Left kidney (tissue), 2 donors: Measurements from ENCODE around the gene CAPN7. TPM values are rescaled to one million over a fixed set of nuclear protein-coding genes. Genes with fewer than 3 reads are reported as not detected.

Experiments
- DNase-seq: peaks from one replicate; pipeline ENCODE4 v3.0.0-alpha.2; 2013
- polyA plus RNA-seq: library from polyadenylated mRNA; unstranded; fragments of 120-200 nt; gene quantifications from one replicate; pipeline ENCODE4 v1.2.1, GENCODE V29; 2013; ENCODE audit not compliant: insufficient read length

CAPN7 gene
- polyA plus RNA-seq, 1 donor: 59.9 TPM

DNA sequence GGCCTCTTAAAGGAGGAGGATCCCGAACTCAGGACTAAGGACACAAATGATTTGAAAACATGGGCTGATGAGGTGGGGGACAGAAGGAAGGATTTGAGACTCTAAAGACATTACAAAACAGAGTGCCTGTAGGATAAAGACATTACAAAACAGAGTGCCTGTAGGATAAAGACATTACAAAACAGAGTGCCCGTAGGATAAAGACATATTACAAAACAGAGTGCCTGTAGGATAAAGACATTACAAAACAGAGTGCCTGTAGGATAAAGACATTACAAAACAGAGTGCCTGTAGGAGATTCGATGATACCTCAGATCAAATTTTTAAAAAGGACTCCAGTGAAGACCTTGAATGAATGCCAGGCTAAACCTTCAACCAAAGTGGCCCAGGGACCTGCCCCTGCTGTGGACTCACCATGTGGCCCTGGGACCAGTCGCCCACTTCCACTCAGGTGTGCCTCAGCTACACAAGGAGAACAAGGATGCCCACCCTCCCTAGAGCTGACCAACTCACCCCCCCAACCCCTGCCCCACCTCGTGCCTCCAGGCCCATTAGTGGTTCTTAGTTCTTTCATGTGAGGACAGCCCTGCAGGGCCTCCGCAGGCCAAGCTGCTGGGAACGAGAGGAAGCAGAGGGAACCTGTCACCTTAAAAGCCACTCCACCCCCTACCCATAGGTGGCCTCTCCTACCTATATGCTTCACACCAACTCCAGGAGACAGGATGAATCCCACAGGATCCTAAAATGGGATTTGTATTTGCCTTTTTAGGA, 66.6 kb downstream of the CAPN7 start:
- DNase-seq: no peak

GRCh38 chr3:15273227-15273626, 67.2 kb downstream of the CAPN7 start:
- no peak for DNase-seq

DNA sequence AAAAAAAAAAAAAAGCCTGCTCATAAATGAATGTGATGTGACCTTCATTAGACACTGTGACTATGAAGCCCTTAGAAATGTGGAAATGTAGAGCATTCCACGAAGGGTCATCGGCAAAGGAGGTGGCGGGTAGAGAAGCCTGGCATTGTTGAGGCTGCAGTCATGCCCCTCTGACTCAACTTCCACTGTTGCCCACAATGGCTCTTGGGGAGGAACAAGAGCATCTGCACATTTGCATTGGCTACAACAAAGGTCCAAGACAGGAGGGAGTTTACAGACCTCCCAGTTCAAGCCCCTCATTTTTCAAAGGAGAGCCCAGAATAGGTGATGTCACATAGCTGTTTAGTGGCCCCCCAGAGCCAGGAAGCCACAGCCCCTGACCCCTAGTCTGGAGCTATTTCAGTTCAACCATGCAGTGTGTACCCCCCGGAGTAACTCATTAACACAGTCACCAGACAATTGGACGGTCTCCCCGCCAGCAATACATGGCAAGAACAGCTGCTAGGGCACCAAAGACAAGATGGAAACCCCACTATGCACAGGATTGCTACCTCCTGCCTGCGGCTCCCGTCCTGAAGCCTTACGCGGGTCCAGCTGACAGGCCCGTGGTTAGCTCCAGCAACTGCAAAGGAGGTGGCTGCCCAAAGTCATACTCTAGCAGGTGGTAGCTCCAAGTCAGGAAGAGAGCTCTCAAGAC, 70.1 kb downstream of the CAPN7 start:
- no peak for DNase-seq

DNA sequence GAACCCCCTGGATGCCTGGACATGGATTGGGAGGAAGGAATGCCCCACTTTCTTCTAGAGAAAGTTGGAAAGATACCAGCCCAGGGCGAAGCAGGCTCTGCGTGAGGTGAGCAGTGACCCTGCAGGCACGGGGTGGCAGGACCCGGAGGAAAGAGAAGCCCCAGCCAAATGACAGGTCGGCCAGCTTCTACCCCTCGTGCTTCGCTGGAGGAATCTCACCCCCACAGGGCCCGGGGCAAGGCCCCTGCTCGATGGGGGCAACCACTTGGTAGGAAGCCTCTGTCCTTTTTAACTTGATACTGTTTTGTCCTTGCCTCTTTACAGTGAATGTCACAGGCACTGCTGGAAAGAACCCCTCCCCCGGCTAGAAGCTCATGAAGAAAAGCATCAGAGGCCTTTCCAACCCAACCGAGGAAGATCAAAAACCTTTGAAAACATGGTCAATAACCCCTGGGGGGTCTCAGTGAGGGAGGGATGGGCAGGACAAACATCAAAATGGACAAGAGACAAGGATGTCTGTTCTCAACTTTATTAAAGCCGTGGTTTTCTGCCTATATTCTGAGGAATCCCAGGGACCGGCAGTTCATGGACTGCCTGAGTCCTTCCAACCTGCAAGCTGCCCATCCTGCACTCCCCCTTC, 71.9 kb downstream of the CAPN7 start:
- no peak for DNase-seq

- no peak for DNase-seq
Measured at GRCh38 chr3:15279205-15279604, 73.2 kb downstream of the CAPN7 start.

DNA sequence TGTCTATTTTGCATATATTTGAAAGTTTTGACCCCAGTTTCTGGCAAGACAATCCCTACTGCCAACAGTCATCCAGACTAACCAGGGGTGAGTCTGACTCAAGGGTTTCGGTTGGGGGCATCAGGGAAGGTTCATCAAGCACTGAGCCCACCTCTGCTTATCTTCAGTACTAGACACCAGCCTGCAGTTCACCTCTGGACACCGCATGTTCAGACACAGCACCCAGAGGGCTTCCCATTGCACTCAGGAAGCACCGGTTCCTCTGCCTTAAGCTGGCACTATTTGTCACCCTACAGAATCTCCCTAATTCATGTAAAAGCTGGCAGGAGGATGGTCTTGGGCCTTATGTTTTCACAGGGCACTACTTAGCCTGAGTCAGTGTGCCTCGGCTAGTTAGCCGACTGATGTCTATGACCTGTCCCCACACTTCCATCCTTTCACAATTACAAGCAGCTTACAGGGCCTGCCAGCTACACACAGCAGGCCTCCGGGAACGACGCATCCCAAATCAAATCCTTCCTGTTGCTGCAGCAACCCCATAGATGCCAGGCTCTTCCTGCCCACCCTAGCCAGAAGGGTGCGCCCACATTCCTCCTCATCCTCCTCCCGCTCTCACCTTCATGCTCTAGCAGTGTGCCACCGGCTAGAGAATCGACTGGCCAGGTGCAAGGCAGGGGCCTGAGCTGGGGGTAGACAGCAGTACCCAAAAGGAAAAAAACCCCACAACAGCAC, 73.8 kb downstream of the CAPN7 start:
- no peak for DNase-seq

DNA sequence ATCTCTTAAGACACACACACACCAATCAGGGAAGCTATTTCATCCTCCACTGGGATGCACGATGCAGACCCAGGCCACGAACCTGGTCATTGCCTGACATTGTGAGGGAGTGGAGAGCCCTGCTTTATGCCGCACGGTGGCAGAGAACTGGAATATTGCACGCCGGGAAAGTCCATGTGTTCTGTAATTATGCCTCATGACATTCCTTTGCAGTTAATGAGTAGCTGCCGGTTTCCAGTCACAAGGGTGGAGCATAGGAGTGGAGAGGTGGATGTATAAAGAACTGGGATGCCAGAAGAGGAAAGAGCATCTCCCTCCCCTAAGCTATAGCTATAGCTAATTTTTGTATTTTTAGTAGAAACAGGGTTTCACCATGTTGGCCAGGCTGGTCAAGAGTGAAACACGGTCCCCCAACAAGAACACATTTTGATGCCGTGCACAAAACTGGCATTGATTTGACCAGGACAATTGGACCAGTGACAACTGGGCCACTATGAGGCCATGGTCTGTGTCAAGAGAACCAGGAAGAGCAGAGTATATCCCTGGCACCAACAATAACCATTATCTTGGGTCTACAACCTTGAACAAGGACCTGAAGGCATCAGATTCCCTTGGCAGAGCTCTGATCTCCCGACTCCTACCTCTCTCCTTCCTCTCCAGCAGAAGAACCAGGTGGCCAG, 74.9 kb downstream of the CAPN7 start:
- no peak for DNase-seq

DNA sequence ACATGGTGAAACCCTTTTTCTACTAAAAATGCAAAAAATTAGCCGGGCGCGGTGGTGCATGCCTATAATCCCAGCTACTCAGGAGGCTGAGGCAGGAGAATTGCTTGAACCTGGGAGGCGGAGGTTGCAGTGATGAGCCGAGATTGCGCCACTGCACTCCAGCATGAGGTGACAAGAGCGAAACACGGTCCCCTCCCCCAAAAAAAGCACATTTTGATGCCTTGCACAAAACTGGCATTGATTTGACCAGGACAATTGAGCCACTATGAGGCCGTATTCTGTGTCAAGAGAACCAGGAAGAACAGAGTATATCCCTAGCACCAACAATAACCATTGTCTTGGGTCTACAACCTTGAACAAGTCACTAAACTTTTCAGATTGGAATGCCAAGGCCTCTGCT, 75.8 kb downstream of the CAPN7 start:
- DNase-seq: no peak

DNA sequence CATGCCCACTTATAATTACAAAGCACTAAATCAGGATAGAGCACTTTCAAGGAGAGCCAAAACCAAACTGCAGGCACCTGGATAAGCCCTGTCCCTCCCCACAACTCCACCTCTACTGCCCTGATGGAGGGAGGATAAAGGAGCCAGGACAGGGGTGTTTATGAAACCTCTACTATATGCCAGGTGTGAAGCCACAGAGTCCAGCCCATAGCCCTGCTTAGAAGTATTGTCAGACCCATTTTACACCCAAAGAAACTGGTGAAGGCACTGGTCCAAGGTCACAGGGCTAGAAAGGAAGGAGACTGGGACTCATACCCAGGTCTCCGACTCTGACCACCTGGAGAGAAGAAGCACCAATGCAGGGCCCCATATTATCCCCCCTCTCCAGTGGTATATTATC, 77.7 kb downstream of the CAPN7 start:
- DNase-seq: no peak

GRCh38 chr3:15284121-15284889, 78.3 kb downstream of the CAPN7 start:
- DNase-seq: no peak

DNA sequence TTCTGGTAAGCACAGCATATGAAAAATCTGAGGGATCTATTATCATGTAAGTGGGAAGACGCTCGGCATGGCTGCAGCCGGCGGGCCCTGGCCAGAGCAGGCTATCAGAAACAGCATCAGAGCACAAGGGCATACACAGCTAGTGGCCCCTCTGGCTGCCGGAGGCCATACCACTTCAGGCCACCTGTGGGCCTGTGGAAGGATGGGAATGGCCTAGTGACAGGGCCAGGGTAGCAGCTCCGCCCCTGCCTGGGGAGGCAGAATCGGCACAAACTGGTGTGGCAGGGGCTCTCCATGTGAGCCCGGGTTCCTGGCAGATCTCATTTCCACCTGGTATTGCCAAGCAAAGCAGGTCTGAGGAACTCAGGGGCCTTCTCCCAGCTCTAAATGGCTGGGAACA, 80.0 kb downstream of the CAPN7 start:
- DNase-seq: no peak

DNA sequence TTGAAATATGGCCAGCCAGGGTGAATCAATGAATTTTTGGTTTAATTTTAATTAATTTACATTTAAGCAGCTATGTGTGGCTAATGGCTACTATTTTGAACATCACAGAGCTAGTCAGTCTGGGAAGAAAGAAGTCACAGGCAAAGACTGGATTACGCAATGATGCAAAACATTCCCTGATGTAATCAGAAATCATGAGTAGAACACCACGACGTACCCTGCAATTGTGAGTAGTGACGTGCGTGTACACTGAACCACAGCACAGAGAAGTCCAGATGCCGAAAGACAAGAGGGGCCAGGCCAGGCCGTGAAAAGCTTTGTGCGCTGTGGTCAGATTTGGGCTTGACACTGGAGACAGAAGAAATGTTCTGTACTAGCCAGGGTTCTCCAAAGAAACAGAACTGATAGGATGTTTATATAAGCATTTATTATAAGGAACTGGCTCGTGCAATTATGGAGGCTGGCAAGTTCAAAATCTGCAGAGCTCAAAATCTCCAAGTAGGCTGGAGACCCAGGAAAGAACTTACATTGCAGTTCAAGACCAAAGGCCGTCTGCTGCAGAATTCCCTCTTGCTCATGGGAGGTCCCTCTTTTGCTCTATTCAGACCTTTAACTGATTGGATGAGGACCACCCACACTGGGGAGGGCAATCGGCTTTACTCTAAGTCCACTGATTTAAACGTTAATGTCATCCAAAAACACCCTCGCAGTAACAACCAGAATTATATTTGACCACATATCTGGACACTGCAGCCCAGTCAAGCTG, 81.7 kb downstream of the CAPN7 start:
- DNase-seq: no peak

DNA sequence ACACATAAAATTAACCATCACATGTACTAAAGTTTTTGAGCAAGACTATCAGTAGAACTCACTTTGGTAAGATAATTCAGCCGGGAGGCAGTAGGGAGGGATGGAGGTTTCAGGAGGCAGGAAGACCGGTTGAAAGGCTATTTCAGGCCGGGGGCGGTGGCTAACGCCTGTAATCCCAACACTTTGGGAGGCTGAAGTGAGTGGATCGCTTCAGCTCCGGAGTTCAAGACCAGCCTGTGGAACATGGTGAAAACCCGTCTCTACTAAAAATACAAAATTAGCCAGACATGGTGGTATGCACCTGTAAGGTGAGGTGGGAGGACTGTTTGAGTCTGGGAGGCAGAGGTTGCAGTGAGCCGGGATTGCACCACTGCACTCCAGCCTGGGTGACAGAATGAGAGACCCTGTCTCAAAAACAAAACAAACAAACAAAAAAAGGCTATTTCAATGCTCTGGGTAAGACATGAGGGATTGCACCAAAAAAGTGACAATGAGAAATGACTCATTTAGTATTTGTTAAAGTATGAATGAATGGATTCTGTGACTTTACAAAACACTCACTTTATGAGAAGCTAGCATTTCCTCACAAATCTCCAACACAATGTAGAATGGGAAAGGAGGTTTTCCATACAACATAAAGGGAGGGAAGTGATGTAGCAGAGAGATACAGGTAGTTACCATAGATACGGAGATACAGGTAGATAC, 82.4 kb downstream of the CAPN7 start:
- DNase-seq: no peak

- no peak for DNase-seq
Measured at GRCh38 chr3:15289661-15290060, 83.6 kb downstream of the CAPN7 start.

DNA sequence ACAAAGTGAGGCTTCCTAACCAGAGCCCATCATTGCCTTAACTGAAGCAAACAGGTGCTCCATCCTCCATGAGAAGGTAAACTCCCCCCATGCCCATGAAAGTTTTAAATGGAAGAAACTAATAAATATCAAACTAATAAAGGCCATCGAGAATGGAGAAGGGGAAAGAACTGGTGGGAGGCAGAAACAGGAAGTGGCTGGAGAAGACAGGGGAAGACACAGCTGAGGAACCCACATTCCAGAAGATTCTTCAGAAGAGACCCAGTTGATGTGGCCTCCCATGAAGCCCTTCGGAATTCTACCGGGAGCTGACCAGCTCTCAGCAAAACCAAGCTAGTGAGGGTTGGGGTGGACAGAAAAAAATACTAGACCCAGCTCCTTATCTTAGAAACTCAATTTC, 84.7 kb downstream of the CAPN7 start:
- DNase-seq: no peak

DNA sequence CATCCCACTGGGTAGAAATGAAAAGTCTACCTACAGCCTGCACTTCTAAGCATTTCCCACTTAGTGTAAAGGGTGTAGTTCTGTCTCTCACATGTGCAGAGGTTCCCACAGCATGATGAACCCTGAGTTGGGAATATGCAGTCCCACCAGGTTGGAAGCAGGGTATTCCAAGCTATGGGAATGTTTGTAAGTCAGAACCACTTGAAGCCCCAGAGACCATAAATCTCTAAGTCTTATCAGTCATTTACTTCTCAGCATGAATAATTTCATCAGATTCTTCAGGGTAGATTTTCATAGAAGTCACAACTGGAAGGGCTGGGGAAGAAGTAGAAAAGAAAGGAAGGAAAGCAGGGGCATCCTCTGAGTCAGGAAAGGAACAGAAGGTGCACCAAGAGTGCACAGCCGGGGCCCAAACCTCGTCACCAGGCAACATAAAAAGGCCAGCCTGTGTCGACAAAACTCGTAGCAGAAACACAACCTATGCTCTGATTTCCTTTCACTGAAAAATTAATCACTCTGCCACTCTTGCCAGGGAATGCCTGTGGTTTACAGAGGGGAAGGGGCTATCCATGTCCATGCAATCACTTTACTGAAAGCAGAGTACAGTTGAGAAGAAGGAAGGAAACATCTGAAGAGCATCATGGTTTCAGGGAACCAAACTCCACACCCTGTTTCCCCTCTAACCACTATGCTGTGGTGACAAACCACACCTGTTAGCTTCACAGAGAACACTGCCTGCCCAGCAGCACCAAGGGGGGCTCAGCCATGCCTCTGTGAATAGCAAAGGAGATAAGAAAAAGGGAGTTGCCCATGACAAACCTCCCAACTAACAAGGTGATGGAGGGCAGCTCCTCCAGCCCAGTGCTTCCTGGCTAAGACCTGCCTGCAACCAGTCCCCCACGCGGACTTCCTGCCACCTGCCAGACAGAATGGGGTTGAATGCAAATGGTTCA, 85.8 kb downstream of the CAPN7 start:
- no peak for DNase-seq

- peak; percentile 47 for DNase-seq
Measured at GRCh38 chr3:15292765-15293522, 86.9 kb downstream of the CAPN7 start.

DNA sequence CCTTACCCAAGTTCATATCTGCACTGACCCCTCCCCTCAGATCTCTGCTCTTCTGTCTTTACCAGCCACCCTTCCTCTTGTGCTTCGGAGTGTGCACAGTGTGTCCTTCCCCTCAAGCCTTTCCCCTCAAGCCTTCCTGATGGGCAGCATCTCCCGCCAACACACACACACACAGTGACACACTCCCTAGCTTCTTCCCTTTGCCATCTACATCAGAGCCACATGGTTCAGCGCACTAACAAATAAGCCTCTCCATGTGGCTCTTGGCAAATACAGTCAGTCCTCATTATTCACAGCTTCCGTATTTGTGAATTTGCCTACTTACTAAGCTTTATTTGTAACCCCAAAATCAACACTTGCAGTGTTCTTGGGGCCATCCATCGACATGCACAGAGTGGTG, 88.9 kb downstream of the CAPN7 start:
- DNase-seq: no peak
